Left colon (tissue), 2 donors: Measurements from ENCODE around the gene EPAS1. TPM values are rescaled to one million over a fixed set of nuclear protein-coding genes. Genes with fewer than 3 reads are reported as not detected.

Source experiments
- ATAC-seq: fragments of 200-7000 bp; cut with Tn5 transposase; one replicate; pipeline ENCODE4 v1.9.1; 2020; ENCODE audit warnings: mild to moderate bottlenecking, moderate library complexity
- DNase-seq, 2 donors: peaks; one replicate each; pipeline ENCODE4 v3.0.0-alpha.2; 2020
- intact Hi-C, 2 donors: fragments of 100-400 bp; cut with DNase I in 1 of 2; cut with micrococcal nuclease in 1 of 2; formaldehyde crosslinking; loops; one replicate each; pipeline versions ENCODE4 v1.11.2 to v1.14.0; 2022; cut with DNase I, micrococcal nuclease
- total RNA-seq, 2 donors: library from RNA; stranded (reverse); fragmentation: NEBNext Ultra II Directional; extraction: Animal tissue kit (Norgen Biotek cat#: 25700); gene quantifications; one replicate each; pipeline ENCODE4 v1.2.1, GENCODE V29; 2021
- donor health status: DM: no; HTN: no; CAD: no.
- donor health status: DM: yes; HTN: yes; CAD: no.

The EPAS1 gene
- total RNA-seq, 2 donors from 2014 or later: 155 to 226 TPM

- intact Hi-C loops: no loop called here
- no peak for ATAC-seq
- no peak for DNase-seq
These were observed 134.5 kb downstream of the EPAS1 start for GRCh38 chr2:46431481-46432235.

- ATAC-seq (no peak), DNase-seq (no peak)
- intact Hi-C loops: no loop called here
These were observed 137.7 kb downstream of the EPAS1 start for GRCh38 chr2:46434851-46435273.

- DNase-seq (no peak), ATAC-seq (no peak)
- intact Hi-C loops: no loop called here
These were observed 138.1 kb downstream of the EPAS1 start for GRCh38 chr2:46435353-46435752.

GRCh38 chr2:46435796-46436360 lies 138.7 kb downstream of the EPAS1 start:
- no peak for ATAC-seq
- DNase-seq: no peak
- intact Hi-C loops: no loop called here

Other genes starting within 250 kb of the EPAS1 start
- gene TMEM247, start 182.2 kb downstream of the EPAS1 start, total RNA-seq: not detected
- 10 to 100 TPM; 11.8 to 23.9 TPM for gene RHOQ, start 245.1 kb downstream of the EPAS1 start, total RNA-seq
- 1 to 10 TPM; 1.9 to 2.9 TPM for gene ATP6V1E2, start 245.2 kb downstream of the EPAS1 start, total RNA-seq